Endothelial cell of umbilical vein (primary cell): ENCODE data around the gene DOC2B. TPM values are rescaled to one million over a fixed set of nuclear protein-coding genes. Genes with fewer than 3 reads are reported as not detected.

Experiments
- BruUV-seq: library from RNA; stranded (reverse); fragments of 400-500 nt; replicated peaks from 2 replicates; lab custom pipeline; 2021; lab: Mats Ljungman, UMichigan
- CTCF ChIA-PET: fragments of 300-600, 350-600 bp; sonication (Branson Sonifier 250); formaldehyde crosslinking; loops from one replicate; lab custom pipeline; 2021; ENCODE audit warnings: antibody characterized with exemption, inconsistent platforms; lab: Charles Lee
- POLR2A ChIA-PET: fragments of 300-600, 350-600 bp; sonication (Branson Sonifier 250); formaldehyde crosslinking; loops from one replicate; lab custom pipeline; 2021; ENCODE audit warnings: antibody characterized with exemption, inconsistent platforms; lab: Charles Lee
- DNase-seq: peaks from one replicate; pipeline ENCODE4 v3.0.0-alpha.2; 2011; ENCODE audit warnings: low read depth, low spot score
- FAIRE-seq: peaks from 2 replicates; lab custom pipeline; 2011; peaks lifted over from hg19 to GRCh38; lab: Jason Lieb, UNC
- H2AFZ ChIP-seq: 2 replicates; pipeline ENCODE4 v1.6.0; 2012; ENCODE audit warnings: low read depth, low read length, control low read depth, inconsistent platforms
- H3K27ac ChIP-seq: 2 replicates; pipeline ENCODE4 v1.5.1; 2011; ENCODE audit warnings: low read depth, mild to moderate bottlenecking, control low read depth, low read length, moderate library complexity; ENCODE audit not compliant: insufficient read depth
- H3K27me3 ChIP-seq, 2 experiments: 2 replicates each; pipeline versions ENCODE4 v1.6.0 to v1.6.1; 2011; ENCODE audit warnings: low read length in 2 of 2, mixed read lengths in 1 of 2; ENCODE audit not compliant: control insufficient read depth in 2 of 2, insufficient read depth in 2 of 2
- H3K36me3 ChIP-seq, 2 experiments: 2 replicates in 1 of 2; 3 replicates in 1 of 2; pipeline ENCODE4 v1.5.1; 2011; ENCODE audit warnings: low read length in 2 of 2, mild to moderate bottlenecking in 1 of 2, moderate library complexity in 1 of 2; ENCODE audit not compliant: control insufficient read depth in 2 of 2, insufficient read depth in 2 of 2; ENCODE audit errors: extremely low read depth in 1 of 2
- H3K4me1 ChIP-seq: 3 replicates; pipeline ENCODE4 v1.5.1; 2011; ENCODE audit warnings: mild to moderate bottlenecking, low read length; ENCODE audit not compliant: control insufficient read depth, insufficient read depth; ENCODE audit errors: extremely low read depth
- H3K4me2 ChIP-seq: 2 replicates; pipeline ENCODE4 v1.6.1; 2011; ENCODE audit warnings: low read length, control low read depth, mixed read lengths; ENCODE audit not compliant: insufficient read depth
- H3K4me3 ChIP-seq, 3 experiments: fragments of 200-600 bp in 1 of 3; sonication (generic), shearing (Covaris generic) in 1 of 3; replicated peaks in 1 of 3; 2 replicates each; pipeline ENCODE4 v1.5.1; 2011 to 2016; ENCODE audit warnings: control low read depth in 3 of 3, low read length in 3 of 3, mild to moderate bottlenecking in 2 of 3, inconsistent platforms in 1 of 3, low read depth in 1 of 3, moderate library complexity in 1 of 3; ENCODE audit not compliant: insufficient read depth in 1 of 3
- H3K79me2 ChIP-seq: 2 replicates; pipeline ENCODE4 v1.6.0; 2012; ENCODE audit warnings: low read length, inconsistent platforms; ENCODE audit not compliant: control insufficient read depth, insufficient read depth
- H3K9ac ChIP-seq: replicated peaks from 2 replicates; pipeline ENCODE3; 2011; ENCODE audit warnings: low read length, control low read depth; ENCODE audit not compliant: insufficient read depth; ENCODE audit errors: extremely low read depth
- H3K9me1 ChIP-seq: replicated peaks from 3 replicates; pipeline ENCODE4 v1.6.0; 2011; ENCODE audit warnings: mild to moderate bottlenecking, low read length; ENCODE audit not compliant: control insufficient read depth, insufficient read depth; ENCODE audit errors: extremely low read depth
- H3K9me3 ChIP-seq: replicated peaks from 2 replicates; pipeline ENCODE4 v1.5.1; 2012; ENCODE audit warnings: low read length, inconsistent platforms; ENCODE audit not compliant: control insufficient read depth, insufficient read depth
- H4K20me1 ChIP-seq: replicated peaks from 2 replicates; pipeline ENCODE3; 2011; ENCODE audit warnings: mild to moderate bottlenecking, low read length; ENCODE audit not compliant: control insufficient read depth, insufficient read depth; ENCODE audit errors: extremely low read depth
- EZH2 ChIP-seq: IDR thresholded peaks from 2 replicates; pipeline ENCODE4 v1.6.1; 2012; ENCODE audit warnings: borderline replicate concordance, low read depth, mild to moderate bottlenecking, moderate library complexity, low read length, inconsistent platforms; ENCODE audit not compliant: severe bottlenecking
- FOS ChIP-seq: IDR thresholded peaks from 2 replicates; pipeline ENCODE4 v1.6.1; 2011; ENCODE audit warnings: mild to moderate bottlenecking, low read length, moderate library complexity, borderline replicate concordance; ENCODE audit not compliant: insufficient read depth
- GATA2 ChIP-seq: IDR thresholded peaks from 2 replicates; pipeline ENCODE4 v1.7.0; 2011; ENCODE audit warnings: low read depth, mild to moderate bottlenecking, moderate library complexity, mixed read lengths, low read length; ENCODE audit not compliant: insufficient read length, insufficient read depth
- JUN ChIP-seq: IDR thresholded peaks from 2 replicates; pipeline ENCODE4 v1.6.1; 2011; ENCODE audit warnings: borderline replicate concordance, low read depth; ENCODE audit not compliant: insufficient read length, insufficient read depth
- MYC ChIP-seq: IDR thresholded peaks from one replicate; pipeline ENCODE4 v1.6.1; 2011; ENCODE audit warnings: mild to moderate bottlenecking, low read depth, low read length
- POLR2A ChIP-seq: IDR thresholded peaks from 2 replicates; pipeline ENCODE4 v1.6.1; 2012; ENCODE audit warnings: low read depth, mild to moderate bottlenecking, control low read depth, low read length
- POLR2AphosphoS5 ChIP-seq: IDR thresholded peaks from 2 replicates; pipeline ENCODE4 v1.6.1; 2012; ENCODE audit warnings: low read depth, mild to moderate bottlenecking, control low read depth, low read length, moderate library complexity; ENCODE audit not compliant: insufficient read depth
- dilution Hi-C: fragments of 300-500 bp; cut with MboI; formaldehyde crosslinking; loops from one replicate; pipeline ENCODE4 v1.15.0; 2019; ENCODE audit warnings: low sequenced_read_pairs; ENCODE audit not compliant: extremely low pct_ligation_motif_present
- intact Hi-C: fragments of 100-400 bp; cut with micrococcal nuclease; formaldehyde crosslinking; loops from one replicate; pipeline ENCODE4 v1.10.0; 2022
- polyA plus RNA-seq, 4 experiments: library from polyadenylated mRNA; depleted of rRNA in 3 of 4; stranded (reverse) in 3 of 4; unstranded in 1 of 4; fragments of >200 nt; gene quantifications; 2 replicates each; pipeline versions ENCODE4 v1.2.1 to v1.2.3, GENCODE V29; 2011 to 2012; ENCODE audit warnings: missing spikeins in 1 of 4
- total RNA-seq: library from RNA; stranded (reverse); gene quantifications from 2 replicates; pipeline ENCODE4 v1.2.3, GENCODE V29; 2021
- TF ChIP-seq, protein P1 (sequence below): IDR thresholded peaks from 2 replicates; pipeline ENCODE4 v1.6.1; 2011; ENCODE audit not compliant: insufficient read depth, insufficient read length
- TF ChIP-seq, protein P2 (sequence below), 2 donors: IDR thresholded peaks; 1 replicate in 1 of 2; 2 replicates in 1 of 2; pipeline ENCODE4 v1.5.1; 2011; ENCODE audit warnings: low read length in 2 of 2, mild to moderate bottlenecking in 2 of 2, moderate library complexity in 2 of 2, control low read depth in 1 of 2, inconsistent platforms in 1 of 2, low read depth in 1 of 2; ENCODE audit not compliant: insufficient read depth in 1 of 2; ENCODE audit errors: extremely low read depth in 1 of 2

The DOC2B gene
- total and polyA plus RNA-seq, 2 donors (not counting 3 experiments of a cell fraction or from before 2014, with no cell fraction given) = 0.10 to 0.22 TPM

- H3K4me2 ChIP-seq = no peak overlapping the region
- DNase-seq (no peak), FAIRE-seq (no peak)
- no peaks in the 10 kb centered on the region for H3K36me3 ChIP-seq
- H3K9me3 ChIP-seq = no peaks in the 10 kb centered on the region
- no peaks in the 10 kb centered on the region for H3K9me1 ChIP-seq
- no peaks in the 10 kb centered on the region for H3K4me1 ChIP-seq
- POLR2A ChIA-PET = no interaction called here
- CTCF ChIA-PET = interaction anchor here (1.6 kb wide), 1 partner anchor 130 kb away, joined by 5 read pairs; no protein-coding TSS in a partner anchor
- no peaks in the 10 kb centered on the region for H3K79me2 ChIP-seq
- H3K9ac ChIP-seq = no peak overlapping the region
- H2AFZ ChIP-seq = no peak overlapping the region
- intact Hi-C loops (no loop called here), dilution Hi-C loops (no loop called here)
- TF ChIP-seq, protein P1, sequence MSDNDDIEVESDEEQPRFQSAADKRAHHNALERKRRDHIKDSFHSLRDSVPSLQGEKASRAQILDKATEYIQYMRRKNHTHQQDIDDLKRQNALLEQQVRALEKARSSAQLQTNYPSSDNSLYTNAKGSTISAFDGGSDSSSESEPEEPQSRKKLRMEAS = no peak
- TF ChIP-seq, protein P2, sequence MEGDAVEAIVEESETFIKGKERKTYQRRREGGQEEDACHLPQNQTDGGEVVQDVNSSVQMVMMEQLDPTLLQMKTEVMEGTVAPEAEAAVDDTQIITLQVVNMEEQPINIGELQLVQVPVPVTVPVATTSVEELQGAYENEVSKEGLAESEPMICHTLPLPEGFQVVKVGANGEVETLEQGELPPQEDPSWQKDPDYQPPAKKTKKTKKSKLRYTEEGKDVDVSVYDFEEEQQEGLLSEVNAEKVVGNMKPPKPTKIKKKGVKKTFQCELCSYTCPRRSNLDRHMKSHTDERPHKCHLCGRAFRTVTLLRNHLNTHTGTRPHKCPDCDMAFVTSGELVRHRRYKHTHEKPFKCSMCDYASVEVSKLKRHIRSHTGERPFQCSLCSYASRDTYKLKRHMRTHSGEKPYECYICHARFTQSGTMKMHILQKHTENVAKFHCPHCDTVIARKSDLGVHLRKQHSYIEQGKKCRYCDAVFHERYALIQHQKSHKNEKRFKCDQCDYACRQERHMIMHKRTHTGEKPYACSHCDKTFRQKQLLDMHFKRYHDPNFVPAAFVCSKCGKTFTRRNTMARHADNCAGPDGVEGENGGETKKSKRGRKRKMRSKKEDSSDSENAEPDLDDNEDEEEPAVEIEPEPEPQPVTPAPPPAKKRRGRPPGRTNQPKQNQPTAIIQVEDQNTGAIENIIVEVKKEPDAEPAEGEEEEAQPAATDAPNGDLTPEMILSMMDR (IDR thresholded peaks at IDR 0.05; ENCODE audit: extremely low read depth in 1 of 2, insufficient read depth in 1 of 2, low read depth in 1 of 2, low read length in 2 of 2) = no peak
- TF ChIP-seq FOS (no peak), POLR2A (no peak), MYC (no peak), POLR2AphosphoS5 (no peak), JUN (no peak), EZH2 (no peak), GATA2 (no peak)
- H3K27me3 ChIP-seq = peaks cover 25 to 30% of the 10 kb centered on the region in 2 experiments
- no peak overlapping the region for H3K27ac ChIP-seq
- no peak overlapping the region for H3K4me3 ChIP-seq
- no peaks in the 10 kb centered on the region for H4K20me1 ChIP-seq
- BruUV-seq = no TSS peak
Measured at GRCh38 chr17:177762-178161, 3.7 kb downstream of the DOC2B start.
